ENCODE measurements around the gene MAP7D3. TPM values are rescaled to one million over a fixed set of nuclear protein-coding genes. Genes with fewer than 3 reads are reported as not detected.

MAP7D3 gene
- total and polyA plus RNA-seq, 2 of the 4 experiments (the other 2 are of a cell fraction), result 10.0 to 23.8 TPM

- H4K8ac ChIP-seq (ENCODE audit: low read depth in 2 of 2, low read length in 2 of 2), result no peak overlapping the region
- no peak overlapping the region for H3K4ac ChIP-seq (ENCODE audit: low read depth, low read length)
- no peak overlapping the region for H3K56ac ChIP-seq (ENCODE audit: extremely low read depth, insufficient read depth, low read length)
- H2AK9ac ChIP-seq (replicated peaks; ENCODE audit: low read depth, low read length, poor library complexity), result no peak overlapping the region
- no peak overlapping the region for H3K4me3 ChIP-seq (ENCODE audit: insufficient read depth, low read depth, low read length)
- no peak overlapping the region for H2AFZ ChIP-seq (replicated peaks; ENCODE audit: low read length, poor library complexity)
- no peaks in the 10 kb centered on the region; the same call in 1 of the 2 replicates for H3K27me3 ChIP-seq (ENCODE audit: control insufficient read depth, insufficient read depth, low read length)
- H4K20me1 ChIP-seq (ENCODE audit: insufficient read depth, low read length), result no peaks in the 10 kb centered on the region; the same call in 1 of the 2 replicates
- dilution Hi-C loops (cut with HindIII; ENCODE audit: low sequenced_read_pairs, unreplicated experiment) (no loop called here), in situ Hi-C loops (cut with MboI; ENCODE audit: low sequenced_read_pairs) (no loop called here), intact Hi-C loops (cut with micrococcal nuclease) (no loop called here)
- no peak overlapping the region for H3K23ac ChIP-seq (ENCODE audit: low read depth, low read length)
- no peak overlapping the region for H2AK5ac ChIP-seq (ENCODE audit: low read depth, low read length)
- ChIA-PET POLR2A (ENCODE audit: unreplicated experiment) (no interaction called here), CTCF (interaction anchor here (1.9 to 2.1 kb wide), 2 partner anchors 178 to 182 kb away, joined by 4 to 13 read pairs; no protein-coding TSS in a partner anchor)
- no peak overlapping the region for H2BK5ac ChIP-seq (ENCODE audit: low read depth, low read length, poor library complexity, severe bottlenecking)
- no peak for DNase-seq
- no peak overlapping the region for H2BK15ac ChIP-seq (ENCODE audit: low read depth, low read length)
- H3K4me1 ChIP-seq (ENCODE audit: control insufficient read depth, insufficient read depth, low read length), result peaks cover 9% of the 10 kb centered on the region
- peaks cover 10% of the 10 kb centered on the region for H3K9me1 ChIP-seq (ENCODE audit: insufficient read depth, low read length)
- BruUV-seq (replicated peaks), result TSS peak; percentile 91
- no peak overlapping the region for H3K18ac ChIP-seq (ENCODE audit: low read depth, low read length)
- no peak overlapping the region for H3K27ac ChIP-seq (ENCODE audit: insufficient read depth, low read length)
- no peak overlapping the region for H4K91ac ChIP-seq (ENCODE audit: insufficient read depth, low read depth, low read length)
- H2BK120ac ChIP-seq (ENCODE audit: low read depth, low read length), result no peak overlapping the region; the same call in 1 of the 2 replicates
- no peak overlapping the region for H2BK20ac ChIP-seq (ENCODE audit: low read depth, low read length)
- no peaks in the 10 kb centered on the region for H3K79me1 ChIP-seq (ENCODE audit: low read depth in 1 of 2, low read length in 2 of 2)
- H3K9me3 ChIP-seq (ENCODE audit: control insufficient read depth, insufficient read depth, low read length), result no peaks in the 10 kb centered on the region
- no peak overlapping the region for H3K4me2 ChIP-seq (ENCODE audit: low read depth, low read length)
- no peak overlapping the region for H4K5ac ChIP-seq (ENCODE audit: low read depth, low read length)
- H3K9ac ChIP-seq (ENCODE audit: low read depth, low read length), result no peak overlapping the region
- WGBS, 2 experiments (ENCODE audit: extremely low coverage in 2 of 2, insufficient read length in 1 of 2), result no CpG with 5 or more reads among the region's 7 CpGs
- ATAC-seq (ENCODE audit: low read depth), result no peak
- TF ChIP-seq NFE2L2 (IDR thresholded peaks at IDR 0.05; ENCODE audit: low read depth, low read length) (no peak), CHD1 (IDR thresholded peaks at IDR 0.05; ENCODE audit: low read depth, low read length) (no peak), RFX5 (IDR thresholded peaks at IDR 0.05; ENCODE audit: low read depth, low read length) (no peak), MAFK (IDR thresholded peaks at IDR 0.05; ENCODE audit: low read depth, low read length) (no peak), SMC3 (IDR thresholded peaks at IDR 0.05; ENCODE audit: low read depth, low read length) (no peak), CEBPB (IDR thresholded peaks at IDR 0.05; ENCODE audit: low read depth, low read length) (no peak), POLR2A (IDR thresholded peaks at IDR 0.05; ENCODE audit: low read depth, low read length) (no peak), FOS (IDR thresholded peaks at IDR 0.05; ENCODE audit: low read depth, low read length) (no peak), RCOR1 (IDR thresholded peaks at IDR 0.05; ENCODE audit: insufficient replicate concordance, low read length) (no peak), MXI1 (IDR thresholded peaks at IDR 0.05; ENCODE audit: borderline replicate concordance, low read depth, low read length) (no peak)
- TF ChIP-seq, protein P1, sequence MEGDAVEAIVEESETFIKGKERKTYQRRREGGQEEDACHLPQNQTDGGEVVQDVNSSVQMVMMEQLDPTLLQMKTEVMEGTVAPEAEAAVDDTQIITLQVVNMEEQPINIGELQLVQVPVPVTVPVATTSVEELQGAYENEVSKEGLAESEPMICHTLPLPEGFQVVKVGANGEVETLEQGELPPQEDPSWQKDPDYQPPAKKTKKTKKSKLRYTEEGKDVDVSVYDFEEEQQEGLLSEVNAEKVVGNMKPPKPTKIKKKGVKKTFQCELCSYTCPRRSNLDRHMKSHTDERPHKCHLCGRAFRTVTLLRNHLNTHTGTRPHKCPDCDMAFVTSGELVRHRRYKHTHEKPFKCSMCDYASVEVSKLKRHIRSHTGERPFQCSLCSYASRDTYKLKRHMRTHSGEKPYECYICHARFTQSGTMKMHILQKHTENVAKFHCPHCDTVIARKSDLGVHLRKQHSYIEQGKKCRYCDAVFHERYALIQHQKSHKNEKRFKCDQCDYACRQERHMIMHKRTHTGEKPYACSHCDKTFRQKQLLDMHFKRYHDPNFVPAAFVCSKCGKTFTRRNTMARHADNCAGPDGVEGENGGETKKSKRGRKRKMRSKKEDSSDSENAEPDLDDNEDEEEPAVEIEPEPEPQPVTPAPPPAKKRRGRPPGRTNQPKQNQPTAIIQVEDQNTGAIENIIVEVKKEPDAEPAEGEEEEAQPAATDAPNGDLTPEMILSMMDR (conservative IDR thresholded peaks at IDR 0.05; ENCODE audit: low read depth, low read length), result no peak
- TF ChIP-seq, protein P2, sequence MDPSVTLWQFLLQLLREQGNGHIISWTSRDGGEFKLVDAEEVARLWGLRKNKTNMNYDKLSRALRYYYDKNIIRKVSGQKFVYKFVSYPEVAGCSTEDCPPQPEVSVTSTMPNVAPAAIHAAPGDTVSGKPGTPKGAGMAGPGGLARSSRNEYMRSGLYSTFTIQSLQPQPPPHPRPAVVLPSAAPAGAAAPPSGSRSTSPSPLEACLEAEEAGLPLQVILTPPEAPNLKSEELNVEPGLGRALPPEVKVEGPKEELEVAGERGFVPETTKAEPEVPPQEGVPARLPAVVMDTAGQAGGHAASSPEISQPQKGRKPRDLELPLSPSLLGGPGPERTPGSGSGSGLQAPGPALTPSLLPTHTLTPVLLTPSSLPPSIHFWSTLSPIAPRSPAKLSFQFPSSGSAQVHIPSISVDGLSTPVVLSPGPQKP (IDR thresholded peaks at IDR 0.05; ENCODE audit: borderline replicate concordance, low read depth, low read length), result no peak
- TF ChIP-seq, protein P3, sequence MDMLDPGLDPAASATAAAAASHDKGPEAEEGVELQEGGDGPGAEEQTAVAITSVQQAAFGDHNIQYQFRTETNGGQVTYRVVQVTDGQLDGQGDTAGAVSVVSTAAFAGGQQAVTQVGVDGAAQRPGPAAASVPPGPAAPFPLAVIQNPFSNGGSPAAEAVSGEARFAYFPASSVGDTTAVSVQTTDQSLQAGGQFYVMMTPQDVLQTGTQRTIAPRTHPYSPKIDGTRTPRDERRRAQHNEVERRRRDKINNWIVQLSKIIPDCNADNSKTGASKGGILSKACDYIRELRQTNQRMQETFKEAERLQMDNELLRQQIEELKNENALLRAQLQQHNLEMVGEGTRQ (IDR thresholded peaks at IDR 0.05; ENCODE audit: low read depth, low read length), result no peak
- H3K14ac ChIP-seq (replicated peaks; ENCODE audit: low read depth, low read length), result no peak overlapping the region
- H3K36me3 ChIP-seq (ENCODE audit: control insufficient read depth, insufficient read depth, low read length), result peaks cover 31% of the 10 kb centered on the region
Measured at GRCh38 chrX:136210243-136210642, 41.0 kb downstream of the MAP7D3 start.
